GM23248 (cell line): ENCODE data around the gene NSG2. TPM values are rescaled to one million over a fixed set of nuclear protein-coding genes. Genes with fewer than 3 reads are reported as not detected.

Source experiments
- DNase-seq: peaks from one replicate; pipeline ENCODE4 v3.0.0-alpha.2; 2015
- H2AFZ ChIP-seq: fragments of 200-600 bp; sonication (generic); 2 replicates; pipeline ENCODE4 v1.6.1; 2016; ENCODE audit warnings: antibody characterized with exemption
- H3F3A ChIP-seq: fragments of 200-600 bp; sonication (generic); 2 replicates; pipeline ENCODE4 v1.6.1; 2016; ENCODE audit warnings: mild to moderate bottlenecking, antibody characterized with exemption, mixed run types; ENCODE audit not compliant: insufficient read depth
- H3K27ac ChIP-seq: fragments of 200-600 bp; sonication (generic); 2 replicates; pipeline ENCODE4 v1.5.1; 2016; ENCODE audit warnings: mild to moderate bottlenecking
- H3K27me3 ChIP-seq: fragments of 200-600 bp; sonication (generic); replicated peaks from 2 replicates; pipeline ENCODE4 v1.6.1; 2016; ENCODE audit warnings: mild to moderate bottlenecking; ENCODE audit not compliant: insufficient read depth
- H3K36me3 ChIP-seq: fragments of 200-600 bp; sonication (generic); 2 replicates; pipeline ENCODE4 v1.6.1; 2016; ENCODE audit warnings: low read depth, mild to moderate bottlenecking
- H3K4me1 ChIP-seq: fragments of 200-600 bp; sonication (generic); 2 replicates; pipeline ENCODE4 v1.6.1; 2016; ENCODE audit warnings: mild to moderate bottlenecking; ENCODE audit not compliant: insufficient read depth
- H3K4me2 ChIP-seq: fragments of 200-600 bp; sonication (generic); one replicate; pipeline ENCODE4 v1.6.1; 2016; ENCODE audit warnings: mild to moderate bottlenecking; ENCODE audit not compliant: unreplicated experiment
- H3K4me3 ChIP-seq: fragments of 200-600 bp; sonication (generic); 2 replicates; pipeline ENCODE4 v1.5.1; 2016; ENCODE audit warnings: mild to moderate bottlenecking
- H3K79me2 ChIP-seq: fragments of 200-600 bp; sonication (generic); 2 replicates; pipeline ENCODE4 v1.6.1; 2016; ENCODE audit warnings: mild to moderate bottlenecking; ENCODE audit not compliant: insufficient read depth
- H3K9ac ChIP-seq: fragments of 200-600 bp; sonication (generic); 2 replicates; pipeline ENCODE4 v1.6.1; 2016; ENCODE audit warnings: mild to moderate bottlenecking
- H3K9me2 ChIP-seq: fragments of 200-600 bp; sonication (generic); 2 replicates; pipeline ENCODE4 v1.6.1; 2016; ENCODE audit warnings: mixed run types, mild to moderate bottlenecking, moderate library complexity; ENCODE audit not compliant: insufficient read depth
- H3K9me3 ChIP-seq: fragments of 200-600 bp; sonication (generic); one replicate; pipeline ENCODE4 v1.6.1; 2017; ENCODE audit warnings: low read depth
- H4K20me1 ChIP-seq: fragments of 200-600 bp; sonication (generic); 2 replicates; pipeline ENCODE4 v1.6.0; 2016; ENCODE audit not compliant: insufficient read depth
- EZH2 ChIP-seq: fragments of 200-600 bp; sonication (generic); IDR thresholded peaks from 2 replicates; pipeline ENCODE4 v1.6.1; 2018; ENCODE audit warnings: antibody characterized with exemption, mild to moderate bottlenecking; ENCODE audit not compliant: insufficient read depth, poor library complexity, severe bottlenecking
- EZH2phosphoT487 ChIP-seq: fragments of 200-600 bp; sonication (generic); IDR thresholded peaks from 2 replicates; pipeline ENCODE4 v1.6.1; 2018; ENCODE audit warnings: antibody characterized with exemption, moderate library complexity, mild to moderate bottlenecking, low read depth; ENCODE audit not compliant: insufficient read depth
- WGBS, 2 experiments: methylation state at CpG; one replicate each; pipeline ENCODE4 v1.1.6; 2015 to 2017; ENCODE audit warnings: low lambda C conversion rate in 2 of 2, low coverage in 1 of 2; ENCODE audit errors: missing lambda C conversion rate in 2 of 2; 5-methylcytosine and 5-hydroxymethylcytosine counted together
- in situ Hi-C: fragments of 300-500 bp; cut with MboI; formaldehyde crosslinking; loops from 2 replicates; pipeline ENCODE4 v1.15.0; 2020
- polyA plus RNA-seq: library from polyadenylated mRNA; unstranded; fragments of >200 nt; fragmentation: Nextera tagmentation; extraction: Ambion mirVana; gene quantifications from 2 replicates; pipeline ENCODE4 v1.2.1, GENCODE V29; 2016
- total RNA-seq: library from RNA; depleted of rRNA; stranded (reverse); fragments of >200 nt; shearing (Covaris generic); gene quantifications from 2 replicates; pipeline ENCODE4 v1.2.3, GENCODE V29; 2014

Gene NSG2
- total and polyA plus RNA-seq, 2 experiments from 2014 or later, result not detected

GRCh38 chr5:174106997-174107655, 61.6 kb downstream of the NSG2 start:
- Histone ChIP-seq H3K4me1 (no peaks in the 10 kb centered on the region), H3K4me2 (no peak overlapping the region), H3K27ac (no peak overlapping the region), H3K9ac (no peak overlapping the region), H3K36me3 (no peaks in the 10 kb centered on the region), H3K4me3 (no peak overlapping the region), H2AFZ (no peak overlapping the region), H3F3A (no peaks in the 10 kb centered on the region), H4K20me1 (no peaks in the 10 kb centered on the region), H3K9me2 (no peaks in the 10 kb centered on the region), H3K79me2 (no peaks in the 10 kb centered on the region), H3K27me3 (no peaks in the 10 kb centered on the region), H3K9me3 (no peaks in the 10 kb centered on the region)
- in situ Hi-C loops, result no loop called here
- 15 to 19% methylated on average over 17 of the region's 17 CpGs for WGBS, 2 experiments
- no peak for TF ChIP-seq EZH2phosphoT487
- DNase-seq, result no peak

- H3K9me3 ChIP-seq, result no peaks in the 10 kb centered on the region
- DNase-seq, result no peak
- H2AFZ ChIP-seq, result no peak overlapping the region
- H3K27me3 ChIP-seq, result no peaks in the 10 kb centered on the region
- H3K79me2 ChIP-seq, result no peaks in the 10 kb centered on the region
- WGBS, 2 experiments, result 59 to 67% methylated on average over 6 of the region's 6 CpGs
- no peaks in the 10 kb centered on the region for H3K4me1 ChIP-seq
- no peak overlapping the region for H3K9ac ChIP-seq
- in situ Hi-C loops, result no loop called here
- no peaks in the 10 kb centered on the region for H3K36me3 ChIP-seq
- TF ChIP-seq EZH2 (no peak), EZH2phosphoT487 (no peak)
- H3K4me2 ChIP-seq, result no peak overlapping the region
- H4K20me1 ChIP-seq, result no peaks in the 10 kb centered on the region
- H3F3A ChIP-seq, result no peaks in the 10 kb centered on the region
- no peak overlapping the region for H3K27ac ChIP-seq
- no peak overlapping the region for H3K4me3 ChIP-seq
- no peaks in the 10 kb centered on the region for H3K9me2 ChIP-seq
These were observed 63.2 kb downstream of the NSG2 start for GRCh38 chr5:174108745-174109144.

- WGBS, 2 experiments, result 25% methylated on average over 10 of the region's 10 CpGs
- Histone ChIP-seq H3K4me1 (no peaks in the 10 kb centered on the region), H3K9ac (no peak overlapping the region), H3K4me2 (no peak overlapping the region), H3K79me2 (no peaks in the 10 kb centered on the region), H3K9me3 (no peaks in the 10 kb centered on the region), H3K9me2 (no peaks in the 10 kb centered on the region), H3K27ac (no peak overlapping the region), H3K36me3 (no peaks in the 10 kb centered on the region), H3K27me3 (no peaks in the 10 kb centered on the region), H4K20me1 (no peaks in the 10 kb centered on the region), H2AFZ (no peak overlapping the region), H3K4me3 (no peak overlapping the region), H3F3A (no peaks in the 10 kb centered on the region)
- in situ Hi-C loops, result no loop called here
- no peak for TF ChIP-seq EZH2phosphoT487
- TF ChIP-seq EZH2, result no peak
- DNase-seq, result no peak
These were observed 64.3 kb downstream of the NSG2 start for GRCh38 chr5:174109698-174110260.

- Histone ChIP-seq H3K9ac (no peak overlapping the region), H3K4me2 (no peak overlapping the region), H2AFZ (no peak overlapping the region), H3K4me1 (no peaks in the 10 kb centered on the region), H3K36me3 (no peaks in the 10 kb centered on the region), H3K27me3 (no peaks in the 10 kb centered on the region), H3K9me2 (no peaks in the 10 kb centered on the region), H3K79me2 (no peaks in the 10 kb centered on the region), H4K20me1 (no peaks in the 10 kb centered on the region), H3K27ac (no peak overlapping the region), H3F3A (no peaks in the 10 kb centered on the region), H3K9me3 (no peaks in the 10 kb centered on the region), H3K4me3 (no peak overlapping the region)
- in situ Hi-C loops, result no loop called here
- 18 to 24% methylated on average over 7 of the region's 7 CpGs for WGBS, 2 experiments
- DNase-seq, result no peak
- TF ChIP-seq EZH2phosphoT487, result no peak
- no peak for TF ChIP-seq EZH2
These were observed 64.8 kb downstream of the NSG2 start for GRCh38 chr5:174110310-174110709.
